Endodermal cell (in vitro differentiated cells): ENCODE measurements around the gene COX10. TPM values are rescaled to one million over a fixed set of nuclear protein-coding genes. Genes with fewer than 3 reads are reported as not detected.
"Not testable (repeated sequence)": the region's sequence is repeated elsewhere in the genome, so short reads cannot be mapped to it uniquely, and the experiment has no call there.

Experiments used
- DNase-seq: peaks from one replicate; pipeline ENCODE4 v3.0.0-alpha.2; 2017
- H3K27ac ChIP-seq: 2 replicates; pipeline ENCODE4 v1.5.1; 2013; ENCODE audit warnings: mild to moderate bottlenecking, low read depth, low read length, moderate library complexity
- H3K27me3 ChIP-seq: 2 replicates; pipeline ENCODE4 v1.6.1; 2013; ENCODE audit warnings: mild to moderate bottlenecking, low read length, moderate library complexity; ENCODE audit not compliant: insufficient read depth, control insufficient read depth, poor library complexity, severe bottlenecking
- H3K36me3 ChIP-seq: 2 replicates; pipeline ENCODE4 v1.7.0; 2013; ENCODE audit warnings: mild to moderate bottlenecking, low read length, moderate library complexity; ENCODE audit not compliant: control insufficient read depth, insufficient read depth
- H3K4me1 ChIP-seq: one replicate; pipeline ENCODE4 v1.7.0; 2013; ENCODE audit warnings: low read length; ENCODE audit not compliant: control insufficient read depth, insufficient read depth
- H3K4me3 ChIP-seq: 2 replicates; pipeline ENCODE4 v1.5.1; 2013; ENCODE audit warnings: mild to moderate bottlenecking, low read length, moderate library complexity
- H3K9ac ChIP-seq: 2 replicates; pipeline ENCODE4 v1.6.1; 2013; ENCODE audit warnings: mild to moderate bottlenecking, low read length, moderate library complexity; ENCODE audit not compliant: poor library complexity, severe bottlenecking; ENCODE audit errors: extremely low read depth
- H3K9me3 ChIP-seq: 2 replicates; pipeline ENCODE4 v1.6.1; 2013; ENCODE audit warnings: mild to moderate bottlenecking, low read length, moderate library complexity; ENCODE audit not compliant: control insufficient read depth
- H3K27ac Mint-ChIP-seq: 2 replicates; pipeline ENCODE4 v1.8.0; 2020; ENCODE audit warnings: mixed read lengths
- H3K27me3 Mint-ChIP-seq: 2 replicates; pipeline ENCODE4 v1.8.0; 2021; ENCODE audit warnings: mild to moderate bottlenecking, mixed read lengths; ENCODE audit not compliant: insufficient read depth
- H3K36me3 Mint-ChIP-seq: 2 replicates; pipeline ENCODE4 v1.8.0; 2020; ENCODE audit warnings: low read depth, mixed read lengths
- H3K4me1 Mint-ChIP-seq: 2 replicates; pipeline ENCODE4 v1.8.0; 2020; ENCODE audit warnings: mixed read lengths
- H3K4me3 Mint-ChIP-seq: 2 replicates; pipeline ENCODE4 v1.8.0; 2020; ENCODE audit warnings: mild to moderate bottlenecking, moderate library complexity, mixed read lengths
- H3K9me3 Mint-ChIP-seq: 2 replicates; pipeline ENCODE4 v1.8.0; 2020; ENCODE audit warnings: mild to moderate bottlenecking, mixed read lengths
- CTCF ChIP-seq: fragments of 200-600 bp; sonication (generic); conservative IDR thresholded peaks from 2 replicates; pipeline ENCODE4 v1.5.0; 2021; ENCODE audit warnings: antibody characterized with exemption, mild to moderate bottlenecking
- WGBS, 2 experiments: methylation state at CpG; one replicate each; pipeline versions ENCODE4 v1.1.5 to v1.1.7; 2013; ENCODE audit warnings: missing lambda C conversion rate in 2 of 2, mixed read lengths in 1 of 2; ENCODE audit not compliant: insufficient coverage in 1 of 2, insufficient read length in 1 of 2; 5-methylcytosine and 5-hydroxymethylcytosine counted together
- total RNA-seq, 2 donors: library from RNA; stranded (reverse); fragmentation: NEBNext Ultra II Directional in 1 of 2; extraction: Animal tissue kit (Norgen Biotek cat#: 25700) in 1 of 2; gene quantifications; 2 replicates in 1 of 2; 3 replicates in 1 of 2; pipeline ENCODE4 v1.2.1, GENCODE V29; 2021

The COX10 gene
- total RNA-seq, 2 donors from 2014 or later: 15.0 to 15.4 TPM

- no peaks in the 10 kb centered on the region for H3K4me1 ChIP-seq
- H3K9ac ChIP-seq: no peak overlapping the region
- H3K27ac ChIP-seq: no peak overlapping the region
- WGBS, 2 experiments: 91 to 93% methylated on average over 5 to 7 of the region's 7 CpGs
- Mint-ChIP-seq H3K4me1 (no peaks in the 10 kb centered on the region), H3K27ac (no peak overlapping the region), H3K36me3 (no peaks in the 10 kb centered on the region), H3K27me3 (no peaks in the 10 kb centered on the region), H3K4me3 (no peak overlapping the region), H3K9me3 (peaks cover 4% of the 10 kb centered on the region)
- peak; percentile 63 for DNase-seq
- no peaks in the 10 kb centered on the region for H3K9me3 ChIP-seq
- H3K4me3 ChIP-seq: no peak overlapping the region
- H3K36me3 ChIP-seq: no peaks in the 10 kb centered on the region
- no peaks in the 10 kb centered on the region for H3K27me3 ChIP-seq
- peak; percentile 56 for TF ChIP-seq CTCF
Observed at GRCh38 chr17:14227052-14227451, 157.7 kb downstream of the COX10 start.

GRCh38 chr17:14228903-14229302 lies 159.6 kb downstream of the COX10 start:
- H3K27ac Mint-ChIP-seq: no peak overlapping the region
- no peaks in the 10 kb centered on the region for H3K27me3 ChIP-seq
- no peak overlapping the region for H3K9ac ChIP-seq
- WGBS, 2 experiments: 92 to 100% methylated on average over 2 to 4 of the region's 4 CpGs
- H3K9me3 ChIP-seq: no peaks in the 10 kb centered on the region
- H3K27me3 Mint-ChIP-seq: no peaks in the 10 kb centered on the region
- no peak overlapping the region for H3K4me3 Mint-ChIP-seq
- H3K27ac ChIP-seq: no peak overlapping the region
- peaks cover 4% of the 10 kb centered on the region for H3K9me3 Mint-ChIP-seq
- no peak overlapping the region for H3K4me3 ChIP-seq
- H3K4me1 ChIP-seq: no peaks in the 10 kb centered on the region
- H3K36me3 Mint-ChIP-seq: no peaks in the 10 kb centered on the region
- H3K36me3 ChIP-seq: no peaks in the 10 kb centered on the region
- TF ChIP-seq CTCF: no peak
- DNase-seq: no peak
- H3K4me1 Mint-ChIP-seq: no peaks in the 10 kb centered on the region

GRCh38 chr17:14231187-14231586 lies 161.9 kb downstream of the COX10 start:
- not testable (repeated sequence) for H3K9me3 Mint-ChIP-seq, H3K27ac ChIP-seq, H3K27ac Mint-ChIP-seq, H3K4me3 ChIP-seq, DNase-seq, H3K4me1 ChIP-seq, H3K27me3 Mint-ChIP-seq, H3K36me3 ChIP-seq, H3K9me3 ChIP-seq, H3K27me3 ChIP-seq, H3K9ac ChIP-seq, H3K36me3 Mint-ChIP-seq, H3K4me3 Mint-ChIP-seq, H3K4me1 Mint-ChIP-seq
- 100% methylated on average over 2 of the region's 6 CpGs; no CpG with 5 or more reads in 1 of the 2 experiments for WGBS, 2 experiments

- not testable (repeated sequence) for H3K27me3 ChIP-seq, H3K9me3 ChIP-seq, H3K4me1 ChIP-seq, DNase-seq, H3K4me3 ChIP-seq, H3K27ac ChIP-seq, H3K27me3 Mint-ChIP-seq, H3K9ac ChIP-seq, H3K4me1 Mint-ChIP-seq, H3K9me3 Mint-ChIP-seq, H3K36me3 ChIP-seq, H3K4me3 Mint-ChIP-seq, H3K36me3 Mint-ChIP-seq, H3K27ac Mint-ChIP-seq
- 82% methylated on average over 1 of the region's 2 CpGs; no CpG with 5 or more reads in 1 of the 2 experiments for WGBS, 2 experiments
Observed at GRCh38 chr17:14235047-14235446, 165.7 kb downstream of the COX10 start.

GRCh38 chr17:14236032-14236431 lies 166.7 kb downstream of the COX10 start:
- H3K9me3 Mint-ChIP-seq, H3K27me3 Mint-ChIP-seq, H3K4me1 ChIP-seq, DNase-seq, H3K9me3 ChIP-seq, H3K36me3 Mint-ChIP-seq, H3K36me3 ChIP-seq, H3K27ac Mint-ChIP-seq, H3K4me3 ChIP-seq, H3K4me3 Mint-ChIP-seq, H3K27me3 ChIP-seq, H3K27ac ChIP-seq, H3K9ac ChIP-seq, H3K4me1 Mint-ChIP-seq: not testable (repeated sequence)
- WGBS, 2 experiments: 91 to 92% methylated on average over 2 to 5 of the region's 9 CpGs

- WGBS, 2 experiments: 93 to 100% methylated on average over 5 to 9 of the region's 11 CpGs
Observed at GRCh38 chr17:14236762-14237161, 167.5 kb downstream of the COX10 start, which contains the start of gene CDRT15. CDRT15 (minus strand) TSS chr17:14236862; CDS start chr17:14236833, 29 bp downstream.

More at GRCh38 chr17:14236762-14237161, 167.5 kb downstream of the COX10 start, which contains the start of gene CDRT15:
- H3K4me1 Mint-ChIP-seq, DNase-seq, H3K27ac Mint-ChIP-seq, H3K36me3 Mint-ChIP-seq, H3K9ac ChIP-seq, H3K27me3 ChIP-seq, H3K36me3 ChIP-seq, H3K9me3 ChIP-seq, H3K4me3 ChIP-seq, H3K4me1 ChIP-seq, H3K9me3 Mint-ChIP-seq, H3K27me3 Mint-ChIP-seq, H3K27ac ChIP-seq, H3K4me3 Mint-ChIP-seq: not testable (repeated sequence)
